ES-I3 (cell line): Measurements from ENCODE around the gene RBM26.
A peak's percentile ranks its signal among the peaks of the same experiment; 100 is the strongest.

Source experiments
- H3K36me3 ChIP-seq: 2 replicates; pipeline ENCODE4 v1.6.1; 2013; ENCODE audit warnings: mild to moderate bottlenecking, low read length, control low read depth, moderate library complexity; ENCODE audit not compliant: insufficient read depth
- H3K4me1 ChIP-seq: 2 replicates; pipeline ENCODE4 v1.6.1; 2013; ENCODE audit warnings: mild to moderate bottlenecking, control low read depth, low read length; ENCODE audit not compliant: insufficient read depth
- H3K9ac ChIP-seq: 2 replicates; pipeline ENCODE4 v1.6.1; 2013; ENCODE audit warnings: low read depth, mild to moderate bottlenecking, low read length, moderate library complexity
- H3K9me3 ChIP-seq: 2 replicates; pipeline ENCODE4 v1.6.1; 2013; ENCODE audit warnings: mild to moderate bottlenecking, low read length, moderate library complexity; ENCODE audit not compliant: control insufficient read depth, insufficient read depth

The RBM26 gene

GRCh38 chr13:79404985-79405384 lies 1.1 kb downstream of the RBM26 start:
- H3K36me3 ChIP-seq, result no peaks in the 10 kb centered on the region; the same call in 1 of the 2 replicates
- peaks cover 12% of the 10 kb centered on the region for H3K4me1 ChIP-seq
- no peaks in the 10 kb centered on the region for H3K9me3 ChIP-seq
- peak overlapping the region; percentile 88 for H3K9ac ChIP-seq

- H3K36me3 ChIP-seq, result no peaks in the 10 kb centered on the region; the same call in 1 of the 2 replicates
- H3K4me1 ChIP-seq, result peaks cover 12% of the 10 kb centered on the region
- no peaks in the 10 kb centered on the region for H3K9me3 ChIP-seq
- peak overlapping the region; percentile 88 for H3K9ac ChIP-seq
These were observed 1.7 kb downstream of the RBM26 start for GRCh38 chr13:79404361-79404760.

- no peaks in the 10 kb centered on the region for H3K9me3 ChIP-seq
- H3K9ac ChIP-seq, result 0 out of 2 replicates have a peak overlapping the region, but pooled peaks have one; percentile 88
- no peaks in the 10 kb centered on the region; the same call in 1 of the 2 replicates for H3K36me3 ChIP-seq
- peaks cover 12% of the 10 kb centered on the region for H3K4me1 ChIP-seq
These were observed 2.9 kb downstream of the RBM26 start for GRCh38 chr13:79403113-79403512.

- Histone ChIP-seq H3K9me3 (no peaks in the 10 kb centered on the region), H3K4me1 (peaks cover 12% of the 10 kb centered on the region), H3K9ac (no peak overlapping the region)
These were observed 3.4 kb downstream of the RBM26 start for GRCh38 chr13:79402679-79403078.

GRCh38 chr13:79402074-79402635 lies 3.9 kb downstream of the RBM26 start:
- peaks cover 12% of the 10 kb centered on the region for H3K4me1 ChIP-seq
- H3K9me3 ChIP-seq, result no peaks in the 10 kb centered on the region
- no peak overlapping the region for H3K9ac ChIP-seq
- no peaks in the 10 kb centered on the region; the same call in 1 of the 2 replicates for H3K36me3 ChIP-seq

More at GRCh38 chr13:79402679-79403078, 3.4 kb downstream of the RBM26 start:
- no peaks in the 10 kb centered on the region; the same call in 1 of the 2 replicates for H3K36me3 ChIP-seq

- peaks cover 12% of the 10 kb centered on the region for H3K4me1 ChIP-seq
- H3K9me3 ChIP-seq, result peaks cover 4% of the 10 kb centered on the region; the same call in 1 of the 2 replicates
- peaks cover 5% of the 10 kb centered on the region; the same call in 1 of the 2 replicates for H3K36me3 ChIP-seq
- H3K9ac ChIP-seq, result no peak overlapping the region
These were observed 4.6 kb downstream of the RBM26 start for GRCh38 chr13:79401259-79402070.

- Histone ChIP-seq H3K36me3 (peaks cover 5% of the 10 kb centered on the region; the same call in 1 of the 2 replicates), H3K9ac (no peak overlapping the region), H3K4me1 (peaks cover 8% of the 10 kb centered on the region), H3K9me3 (peaks cover 11% of the 10 kb centered on the region)
These were observed 7.1 kb downstream of the RBM26 start for GRCh38 chr13:79398915-79399314.

GRCh38 chr13:79398127-79398526 lies 7.9 kb downstream of the RBM26 start:
- no peak overlapping the region for H3K9ac ChIP-seq
- H3K36me3 ChIP-seq, result peaks cover 5% of the 10 kb centered on the region; the same call in 1 of the 2 replicates

GRCh38 chr13:79395881-79396280 lies 10.2 kb downstream of the RBM26 start:
- H3K4me1 ChIP-seq, result peaks cover 11% of the 10 kb centered on the region; the same call in 1 of the 2 replicates
- H3K9me3 ChIP-seq, result peaks cover 11% of the 10 kb centered on the region
- H3K36me3 ChIP-seq, result peaks cover 5% of the 10 kb centered on the region; the same call in 1 of the 2 replicates
- H3K9ac ChIP-seq, result no peak overlapping the region

More at GRCh38 chr13:79398127-79398526, 7.9 kb downstream of the RBM26 start:
- Histone ChIP-seq H3K9me3 (peaks cover 11% of the 10 kb centered on the region), H3K4me1 (peaks cover 11% of the 10 kb centered on the region)

- H3K9me3 ChIP-seq, result peaks cover 11% of the 10 kb centered on the region
- H3K9ac ChIP-seq, result no peak overlapping the region
- H3K36me3 ChIP-seq, result peaks cover 5% of the 10 kb centered on the region; the same call in 1 of the 2 replicates
- peaks cover 11% of the 10 kb centered on the region; the same call in 1 of the 2 replicates for H3K4me1 ChIP-seq
These were observed 12.3 kb downstream of the RBM26 start for GRCh38 chr13:79393564-79394249.

- Histone ChIP-seq H3K9me3 (peaks cover 11% of the 10 kb centered on the region), H3K4me1 (peaks cover 14% of the 10 kb centered on the region), H3K36me3 (peaks cover 5% of the 10 kb centered on the region; the same call in 1 of the 2 replicates), H3K9ac (no peak overlapping the region)
These were observed 13.0 kb downstream of the RBM26 start for GRCh38 chr13:79392882-79393563.

- H3K36me3 ChIP-seq, result no peaks in the 10 kb centered on the region; the same call in 1 of the 2 replicates
- H3K9me3 ChIP-seq, result no peaks in the 10 kb centered on the region
- no peak overlapping the region for H3K9ac ChIP-seq
- H3K4me1 ChIP-seq, result peaks cover 17% of the 10 kb centered on the region
These were observed 17.0 kb downstream of the RBM26 start for GRCh38 chr13:79389026-79389425.

- H3K36me3 ChIP-seq, result no peaks in the 10 kb centered on the region
- peaks cover 20% of the 10 kb centered on the region for H3K4me1 ChIP-seq
- no peak overlapping the region for H3K9ac ChIP-seq
- H3K9me3 ChIP-seq, result no peaks in the 10 kb centered on the region
These were observed 18.2 kb downstream of the RBM26 start for GRCh38 chr13:79387853-79388252.
